Neural cell (in vitro differentiated cells): Measurements from ENCODE around the gene KCNRG. TPM values are rescaled to one million over a fixed set of nuclear protein-coding genes. Genes with fewer than 3 reads are reported as not detected.

Experiments
- H2AFZ ChIP-seq: fragments of 200-600, 300-800 bp; sonication (generic), shearing (Covaris generic); 2 replicates; pipeline ENCODE4 v1.6.0; 2014; ENCODE audit warnings: low read depth, mild to moderate bottlenecking, antibody characterized with exemption, low read length, moderate library complexity
- H3F3A ChIP-seq: fragments of 200-600 bp; shearing (Covaris generic); 2 replicates; pipeline ENCODE4 v1.6.1; 2016; ENCODE audit warnings: mild to moderate bottlenecking, moderate library complexity, mixed read lengths, antibody characterized with exemption, low read length; ENCODE audit not compliant: insufficient read depth, poor library complexity, severe bottlenecking
- H3K27ac ChIP-seq: fragments of 200-600, 300-800 bp; sonication (generic), shearing (Covaris generic); 2 replicates; pipeline ENCODE4 v1.5.1; 2014; ENCODE audit warnings: mild to moderate bottlenecking, low read length, moderate library complexity
- H3K27me3 ChIP-seq: fragments of 300-800, 200-600 bp; sonication (generic), shearing (Covaris generic); 2 replicates; pipeline ENCODE4 v1.6.0; 2014; ENCODE audit warnings: mild to moderate bottlenecking, low read depth, low read length, moderate library complexity; ENCODE audit not compliant: insufficient read depth
- H3K36me3 ChIP-seq: fragments of 300-800, 200-600 bp; sonication (generic), shearing (Covaris generic); 2 replicates; pipeline ENCODE4 v1.5.1; 2014; ENCODE audit warnings: mild to moderate bottlenecking, antibody characterized with exemption, low read length, moderate library complexity; ENCODE audit not compliant: insufficient read depth
- H3K4me2 ChIP-seq: fragments of 300-800, 200-600 bp; sonication (generic), shearing (Covaris generic); 2 replicates; pipeline ENCODE4 v1.6.0; 2014; ENCODE audit warnings: mild to moderate bottlenecking, low read length
- H3K4me3 ChIP-seq: fragments of 300-800, 200-600 bp; sonication (generic), shearing (Covaris generic); 2 replicates; pipeline ENCODE4 v1.5.1; 2014; ENCODE audit warnings: mild to moderate bottlenecking, low read length, moderate library complexity
- H3K79me2 ChIP-seq: fragments of 200-600 bp; shearing (Covaris generic); replicated peaks from 2 replicates; pipeline ENCODE4 v1.6.0; 2014; ENCODE audit warnings: mild to moderate bottlenecking, low read length, moderate library complexity; ENCODE audit not compliant: insufficient read depth
- H3K9ac ChIP-seq: fragments of 300-800, 200-600 bp; sonication (generic), shearing (Covaris generic); 2 replicates; pipeline ENCODE4 v1.6.1; 2016; ENCODE audit warnings: mild to moderate bottlenecking, low read length, mixed read lengths
- H3K9me2 ChIP-seq: fragments of 200-600 bp; shearing (Covaris generic); 2 replicates; pipeline ENCODE4 v1.6.1; 2016; ENCODE audit warnings: mild to moderate bottlenecking, low read length, mixed read lengths; ENCODE audit not compliant: insufficient read depth
- H3K9me3 ChIP-seq: fragments of 200-600, 300-800 bp; sonication (generic), shearing (Covaris generic); 2 replicates; pipeline ENCODE4 v1.6.1; 2016; ENCODE audit warnings: mild to moderate bottlenecking, mixed run types, low read length, moderate library complexity, mixed read lengths
- H4K20me1 ChIP-seq: fragments of 200-600 bp; shearing (Covaris generic); 2 replicates; pipeline ENCODE4 v1.6.1; 2016; ENCODE audit warnings: mild to moderate bottlenecking, mixed run types; ENCODE audit not compliant: insufficient read depth
- CTCF ChIP-seq: fragments of 450-650 bp; IDR thresholded peaks from 2 replicates; pipeline ENCODE4 v1.5.1; 2014; ENCODE audit warnings: antibody characterized with exemption, mild to moderate bottlenecking, moderate library complexity; ENCODE audit not compliant: poor library complexity, severe bottlenecking
- EP300 ChIP-seq: fragments of 450-650 bp; conservative IDR thresholded peaks from 2 replicates; pipeline ENCODE4 v1.6.1; 2014; ENCODE audit warnings: antibody characterized with exemption, mild to moderate bottlenecking, moderate library complexity; ENCODE audit not compliant: poor library complexity, severe bottlenecking
- EZH2 ChIP-seq: fragments of 200-600, 300-800 bp; shearing (Covaris generic), sonication (generic); IDR thresholded peaks from 2 replicates; pipeline ENCODE4 v1.6.1; 2014; ENCODE audit warnings: antibody characterized with exemption, low read length, borderline replicate concordance, mild to moderate bottlenecking; ENCODE audit not compliant: insufficient read depth, poor library complexity, severe bottlenecking
- MXI1 ChIP-seq: fragments of 450-650 bp; conservative IDR thresholded peaks from 2 replicates; pipeline ENCODE4 v1.6.1; 2014; ENCODE audit warnings: antibody characterized with exemption, mild to moderate bottlenecking; ENCODE audit not compliant: poor library complexity, severe bottlenecking
- POLR2AphosphoS5 ChIP-seq: IDR thresholded peaks from 2 replicates; pipeline ENCODE4 v1.6.1; 2012
- RAD21 ChIP-seq: fragments of 450-650 bp; conservative IDR thresholded peaks from 2 replicates; pipeline ENCODE4 v1.6.1; 2014; ENCODE audit warnings: antibody characterized with exemption, mild to moderate bottlenecking, moderate library complexity
- REST ChIP-seq: IDR thresholded peaks from 2 replicates; pipeline ENCODE4 v1.6.1; 2012; ENCODE audit warnings: borderline replicate concordance
- SMC3 ChIP-seq: fragments of 450-650 bp; conservative IDR thresholded peaks from 2 replicates; pipeline ENCODE4 v1.6.1; 2014; ENCODE audit warnings: antibody characterized with exemption, mild to moderate bottlenecking, moderate library complexity; ENCODE audit not compliant: poor library complexity
- TAF1 ChIP-seq: IDR thresholded peaks from 2 replicates; pipeline ENCODE4 v1.6.1; 2012; ENCODE audit warnings: low read depth
- polyA plus RNA-seq: library from polyadenylated mRNA; depleted of rRNA; stranded (reverse); fragments of >200 nt; gene quantifications from 2 replicates; pipeline ENCODE4 v1.2.3, GENCODE V29; 2014

KCNRG gene
- polyA plus RNA-seq, 1 donor from 2014 or later, result 6.7 TPM

GRCh38 chr13:50033725-50034124 is 18.5 kb downstream of the KCNRG start:
- no peak overlapping the region for H2AFZ ChIP-seq
- H3F3A ChIP-seq, result no peaks in the 10 kb centered on the region
- no peaks in the 10 kb centered on the region for H4K20me1 ChIP-seq
- H3K79me2 ChIP-seq, result no peaks in the 10 kb centered on the region
- no peak overlapping the region for H3K4me2 ChIP-seq
- TF ChIP-seq POLR2AphosphoS5, result no peak
- no peak for TF ChIP-seq EP300
- TF ChIP-seq EZH2, result no peak
- no peak for TF ChIP-seq SMC3
- no peak for TF ChIP-seq RAD21
- no peak overlapping the region for H3K4me3 ChIP-seq
- H3K9me2 ChIP-seq, result no peaks in the 10 kb centered on the region
- H3K9ac ChIP-seq, result no peak overlapping the region
- no peak overlapping the region for H3K27ac ChIP-seq
- no peaks in the 10 kb centered on the region for H3K27me3 ChIP-seq
- H3K36me3 ChIP-seq, result no peaks in the 10 kb centered on the region
- H3K9me3 ChIP-seq, result no peaks in the 10 kb centered on the region

- H4K20me1 ChIP-seq, result no peaks in the 10 kb centered on the region
- TF ChIP-seq TAF1 (no peak), POLR2AphosphoS5 (no peak), SMC3 (no peak), REST (no peak), EP300 (no peak), MXI1 (no peak), EZH2 (no peak), CTCF (no peak), RAD21 (no peak)
- no peak overlapping the region for H3K4me3 ChIP-seq
- no peak overlapping the region for H3K9ac ChIP-seq
- no peak overlapping the region for H3K27ac ChIP-seq
- H3K9me3 ChIP-seq, result no peaks in the 10 kb centered on the region
- no peak overlapping the region for H2AFZ ChIP-seq
- H3K36me3 ChIP-seq, result no peaks in the 10 kb centered on the region
- H3F3A ChIP-seq, result no peaks in the 10 kb centered on the region
- H3K4me2 ChIP-seq, result no peak overlapping the region
- no peaks in the 10 kb centered on the region for H3K79me2 ChIP-seq
- no peaks in the 10 kb centered on the region for H3K9me2 ChIP-seq
- H3K27me3 ChIP-seq, result no peaks in the 10 kb centered on the region
Measured at GRCh38 chr13:50037788-50038187, 22.5 kb downstream of the KCNRG start.

GRCh38 chr13:50038266-50038665 is 23.0 kb downstream of the KCNRG start:
- no peaks in the 10 kb centered on the region for H3K27me3 ChIP-seq
- H3K4me2 ChIP-seq, result no peak overlapping the region
- no peak overlapping the region for H3K27ac ChIP-seq
- H3K9ac ChIP-seq, result no peak overlapping the region
- no peak overlapping the region for H2AFZ ChIP-seq
- H3K36me3 ChIP-seq, result no peaks in the 10 kb centered on the region
- no peaks in the 10 kb centered on the region for H3K9me2 ChIP-seq
- no peaks in the 10 kb centered on the region for H4K20me1 ChIP-seq
- no peak overlapping the region for H3K4me3 ChIP-seq
- H3K79me2 ChIP-seq, result no peaks in the 10 kb centered on the region
- no peaks in the 10 kb centered on the region for H3K9me3 ChIP-seq
- TF ChIP-seq SMC3 (no peak), CTCF (no peak), MXI1 (no peak), REST (no peak), EZH2 (no peak), POLR2AphosphoS5 (no peak), EP300 (no peak), TAF1 (no peak), RAD21 (no peak)
- H3F3A ChIP-seq, result no peaks in the 10 kb centered on the region
